HG03571 (cell line): Measurements from ENCODE around the gene ASGR1.

Experiments used
- ATAC-seq: cut with Tn5 transposase; IDR thresholded peaks from one replicate; pipeline ENCODE4 v1.9.1; 2021; ENCODE audit not compliant: unreplicated experiment

The ASGR1 gene

DNA sequence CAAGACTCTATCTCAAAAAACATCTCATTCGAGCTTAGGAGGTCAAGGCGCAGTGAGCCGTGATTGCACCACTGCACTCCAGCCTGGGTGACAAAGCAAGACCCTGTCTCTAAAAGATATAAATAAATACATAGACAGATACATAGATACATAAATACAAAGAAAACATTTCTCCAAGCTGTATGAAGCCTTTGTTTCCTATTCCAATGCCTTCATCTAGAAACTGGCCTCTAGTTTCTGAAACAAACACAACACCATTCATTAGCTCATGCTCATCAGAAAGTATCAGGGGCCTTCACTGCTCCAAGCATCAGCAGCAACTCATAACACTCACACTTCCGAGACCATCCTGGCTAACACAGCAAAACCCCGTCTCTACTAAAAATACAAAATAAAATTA is 54.2 kb downstream of the ASGR1 start:
- ATAC-seq, result no peak

DNA sequence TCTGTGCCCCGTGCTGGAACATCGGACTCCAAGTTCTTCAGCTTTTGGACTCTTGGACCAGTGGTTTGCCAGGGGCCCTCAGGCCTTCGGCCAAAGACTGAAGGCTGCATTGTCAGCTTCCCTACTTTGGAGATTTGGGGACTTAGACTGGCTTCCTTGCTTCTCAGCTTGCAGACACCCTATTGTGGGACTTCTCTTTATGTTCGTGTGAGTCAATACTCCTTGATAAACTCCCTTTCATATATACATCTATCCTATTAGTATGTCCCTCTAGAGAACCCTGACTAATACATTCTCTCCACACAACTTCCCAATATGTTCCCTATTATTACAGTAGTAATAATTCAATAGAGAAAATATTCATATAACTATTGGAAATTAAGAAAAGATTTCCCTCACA is 55.3 kb downstream of the ASGR1 start:
- no peak for ATAC-seq
